Suprapubic skin (tissue), 4 donors: ENCODE results near the gene TOM1L2. TPM values are rescaled to one million over a fixed set of nuclear protein-coding genes. Genes with fewer than 3 reads are reported as not detected.

Experiments used
- DNase-seq, 2 donors: peaks; one replicate each; pipeline ENCODE4 v3.0.0-alpha.2; 2019; ENCODE audit warnings: low spot score in 2 of 2
- H3K27ac ChIP-seq: fragments of 200-600 bp; sonication (generic); one replicate; pipeline ENCODE4 v1.5.1; 2019
- H3K27me3 ChIP-seq: fragments of 200-600 bp; sonication (generic); one replicate; pipeline ENCODE4 v1.5.1; 2019
- H3K36me3 ChIP-seq: fragments of 200-600 bp; sonication (generic); one replicate; pipeline ENCODE4 v1.5.1; 2019
- H3K4me1 ChIP-seq: fragments of 200-600 bp; sonication (generic); one replicate; pipeline ENCODE4 v1.5.1; 2019
- H3K4me3 ChIP-seq: fragments of 200-600 bp; sonication (generic); one replicate; pipeline ENCODE4 v1.5.1; 2019; ENCODE audit warnings: mild to moderate bottlenecking
- H3K9me3 ChIP-seq: fragments of 200-600 bp; sonication (generic); one replicate; pipeline ENCODE4 v1.5.1; 2019
- CTCF ChIP-seq, 2 donors: fragments of 200-600 bp in 1 of 2; fragments of 450-650 bp in 1 of 2; sonication (generic) in 1 of 2; IDR thresholded peaks; one replicate each; pipeline ENCODE4 v1.5.1; 2016 to 2019; ENCODE audit warnings: antibody characterized with exemption in 2 of 2, mild to moderate bottlenecking in 1 of 2, moderate library complexity in 1 of 2
- EP300 ChIP-seq: sonication (generic); formaldehyde crosslinking; IDR thresholded peaks from one replicate; pipeline ENCODE4 v1.6.1; 2017; ENCODE audit warnings: antibody characterized with exemption
- POLR2A ChIP-seq, 2 donors: fragments of 450-650 bp; IDR thresholded peaks; one replicate each; pipeline ENCODE4 v1.6.1; 2017; ENCODE audit warnings: antibody characterized with exemption in 2 of 2, mild to moderate bottlenecking in 2 of 2, moderate library complexity in 2 of 2
- POLR2AphosphoS5 ChIP-seq, 3 donors: sonication (generic); formaldehyde crosslinking; IDR thresholded peaks; one replicate each; pipeline ENCODE4 v1.6.1; 2017; ENCODE audit warnings: antibody characterized with exemption in 3 of 3
- WGBS: methylation state at CpG from one replicate; pipeline ENCODE4 v1.1.5; 2018; 5-methylcytosine and 5-hydroxymethylcytosine counted together
- total RNA-seq, 4 donors: library from RNA; depleted of rRNA; stranded (reverse); fragments of >200 nt; gene quantifications; one replicate each; pipeline ENCODE4 v1.1.0, GENCODE V29; 2016

The TOM1L2 gene
- total RNA-seq, 4 donors from 2014 or later = 128 to 259 (median 162) TPM

GRCh38 chr17:18017958-18018357 lies 45.8 kb upstream of the TOM1L2 start:
- peaks cover 13% of the 10 kb centered on the region for H3K4me1 ChIP-seq
- TF ChIP-seq EP300 (no peak), POLR2A (IDR thresholded peaks at IDR 0.05) (no peak), CTCF (IDR thresholded peaks at IDR 0.05) (no peak), POLR2AphosphoS5 (IDR thresholded peaks at IDR 0.05) (no peak)
- H3K36me3 ChIP-seq = peaks cover 17% of the 10 kb centered on the region
- no peaks in the 10 kb centered on the region for H3K27me3 ChIP-seq
- DNase-seq = no peak
- no peaks in the 10 kb centered on the region for H3K9me3 ChIP-seq
- no peak overlapping the region for H3K4me3 ChIP-seq
- WGBS = 71% methylated on average over 3 of the region's 3 CpGs
- no peak overlapping the region for H3K27ac ChIP-seq

GRCh38 chr17:18016426-18016825 lies 44.2 kb upstream of the TOM1L2 start:
- no peak for DNase-seq
- Histone ChIP-seq H3K36me3 (peaks cover 12% of the 10 kb centered on the region), H3K27me3 (no peaks in the 10 kb centered on the region), H3K4me1 (peaks cover 13% of the 10 kb centered on the region), H3K4me3 (no peak overlapping the region), H3K9me3 (no peaks in the 10 kb centered on the region), H3K27ac (no peak overlapping the region)
- 80% methylated on average over 12 of the region's 12 CpGs for WGBS
- TF ChIP-seq EP300 (no peak), CTCF (IDR thresholded peaks at IDR 0.05) (no peak), POLR2A (IDR thresholded peaks at IDR 0.05) (no peak)

- no peak overlapping the region for H3K4me3 ChIP-seq
- DNase-seq = no peak
- WGBS = 93% methylated on average over 5 of the region's 5 CpGs
- no peaks in the 10 kb centered on the region for H3K9me3 ChIP-seq
- peaks cover 13% of the 10 kb centered on the region for H3K4me1 ChIP-seq
- H3K27me3 ChIP-seq = no peaks in the 10 kb centered on the region
- H3K27ac ChIP-seq = no peak overlapping the region
- no peak for TF ChIP-seq POLR2A (IDR thresholded peaks at IDR 0.05)
- peaks cover 14% of the 10 kb centered on the region for H3K36me3 ChIP-seq
Measured at GRCh38 chr17:18015593-18015992, 43.4 kb upstream of the TOM1L2 start.

GRCh38 chr17:18014006-18014405 lies 41.8 kb upstream of the TOM1L2 start:
- Histone ChIP-seq H3K4me3 (no peak overlapping the region), H3K27ac (no peak overlapping the region), H3K36me3 (peaks cover 19% of the 10 kb centered on the region), H3K9me3 (no peaks in the 10 kb centered on the region), H3K27me3 (no peaks in the 10 kb centered on the region), H3K4me1 (peaks cover 13% of the 10 kb centered on the region)
- DNase-seq = no peak
- WGBS = 93% methylated on average over 6 of the region's 6 CpGs
- TF ChIP-seq EP300 (no peak), CTCF (IDR thresholded peaks at IDR 0.05) (no peak), POLR2AphosphoS5 (IDR thresholded peaks at IDR 0.05) (no peak), POLR2A (IDR thresholded peaks at IDR 0.05) (no peak)

- Histone ChIP-seq H3K36me3 (peaks cover 25% of the 10 kb centered on the region), H3K4me1 (peaks cover 5% of the 10 kb centered on the region), H3K9me3 (no peaks in the 10 kb centered on the region), H3K4me3 (no peak overlapping the region), H3K27ac (no peak overlapping the region), H3K27me3 (no peaks in the 10 kb centered on the region)
- no peak for DNase-seq
- TF ChIP-seq EP300 (no peak), POLR2AphosphoS5 (IDR thresholded peaks at IDR 0.05) (no peak), POLR2A (IDR thresholded peaks at IDR 0.05) (no peak), CTCF (IDR thresholded peaks at IDR 0.05) (no peak)
- no CpG with 5 or more reads among the region's 5 CpGs for WGBS
Measured at GRCh38 chr17:18011286-18011685, 39.1 kb upstream of the TOM1L2 start.
